Hematopoietic multipotent progenitor cell treated with erythropoietin and hydrocortisone succinate and interleukin-3 and kit ligand, for 17 days (in vitro differentiated cells): ENCODE data around the gene SRSF4.
"Not testable (repeated sequence)": the region's sequence is repeated elsewhere in the genome, so short reads cannot be mapped to it uniquely, and the experiment has no call there.

Experiments
- DNase-seq: peaks from one replicate; pipeline ENCODE4 v3.0.0-alpha.2; 2015; ENCODE audit warnings: low spot score

Gene SRSF4

DNA sequence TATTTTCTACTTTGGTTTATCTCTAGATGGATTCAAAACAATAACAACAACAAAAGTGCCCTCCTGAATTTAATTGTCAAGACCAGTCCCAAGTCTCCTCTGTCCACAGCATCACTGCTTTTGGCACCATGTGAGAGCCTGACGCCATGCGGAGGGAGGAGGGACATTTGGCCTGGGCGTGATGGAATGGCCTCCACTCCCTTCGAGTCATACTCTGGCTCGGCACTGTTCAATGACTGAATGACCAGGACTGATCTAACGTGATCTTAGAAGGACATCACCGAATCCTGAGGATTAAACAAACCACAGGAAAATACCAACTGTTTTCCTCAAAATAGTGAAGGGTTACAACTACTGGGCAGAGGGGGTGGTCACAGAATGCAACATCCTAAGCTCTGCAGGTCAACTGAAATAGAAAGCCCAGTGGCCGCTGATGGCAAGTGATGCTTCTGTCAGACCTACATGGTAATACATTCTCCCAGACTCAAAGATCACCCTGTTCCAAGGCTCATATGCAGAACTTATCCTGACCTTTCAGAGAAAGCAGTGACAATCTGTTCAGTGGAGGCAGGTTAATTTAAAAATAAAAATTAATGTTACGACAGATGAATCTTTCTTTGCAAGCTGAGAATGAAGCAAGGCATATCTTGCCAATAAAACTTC is 19.1 kb downstream of the SRSF4 start:
- no peak for DNase-seq

DNA sequence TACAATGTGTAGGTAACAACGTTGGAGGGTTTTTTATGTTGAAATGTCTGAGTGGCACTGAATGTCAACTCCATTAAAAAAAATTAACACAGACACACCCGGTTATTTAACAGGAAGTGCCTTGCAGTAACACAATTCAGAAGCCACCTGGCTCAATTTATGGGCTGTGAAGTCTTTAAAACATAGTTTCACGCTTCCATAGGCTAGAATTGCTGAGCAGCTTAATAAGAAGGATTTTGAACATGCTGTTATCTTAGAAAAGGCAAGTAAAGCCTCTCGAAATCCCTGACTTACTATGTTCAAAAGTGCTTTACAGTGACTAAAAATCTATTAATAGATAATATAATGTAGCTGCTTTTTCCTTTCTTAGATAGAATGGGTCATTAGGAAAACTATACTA is 19.7 kb downstream of the SRSF4 start:
- no peak for DNase-seq

DNA sequence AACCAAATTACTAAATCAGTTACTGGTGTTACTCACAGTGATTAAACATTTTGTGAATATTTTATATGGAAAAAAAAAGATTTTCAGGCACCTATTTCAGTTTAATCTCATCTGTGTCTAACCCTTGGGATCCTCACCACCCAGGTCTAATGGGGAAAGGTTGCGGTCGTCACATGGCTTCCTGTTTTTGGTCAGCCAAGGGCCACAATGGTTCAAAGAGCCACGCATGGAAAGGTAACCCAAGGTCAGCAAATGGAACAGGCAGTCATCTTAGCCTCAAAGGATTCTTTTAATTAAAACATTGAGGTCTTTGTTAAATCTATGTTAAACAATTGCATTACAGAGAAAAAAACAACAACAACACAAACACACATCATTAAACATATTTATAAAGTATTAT is 21.9 kb downstream of the SRSF4 start:
- no peak for DNase-seq

DNA sequence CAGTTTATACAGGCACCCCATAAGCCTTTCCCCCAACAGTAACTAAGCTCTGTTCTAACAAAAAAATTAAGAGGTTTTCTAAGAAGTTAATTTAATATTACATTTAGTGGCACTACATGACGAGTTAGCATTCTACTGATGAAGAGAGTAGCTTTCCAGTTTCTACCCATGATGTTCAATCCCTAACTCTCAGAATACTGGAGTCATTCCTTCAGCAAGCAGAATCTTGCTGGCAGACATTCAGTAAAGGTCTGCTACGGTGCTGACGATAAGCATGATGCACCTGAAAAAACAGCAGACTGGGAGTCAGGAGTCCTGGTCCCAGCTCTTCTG is 24.5 kb downstream of the SRSF4 start:
- no peak for DNase-seq

DNA sequence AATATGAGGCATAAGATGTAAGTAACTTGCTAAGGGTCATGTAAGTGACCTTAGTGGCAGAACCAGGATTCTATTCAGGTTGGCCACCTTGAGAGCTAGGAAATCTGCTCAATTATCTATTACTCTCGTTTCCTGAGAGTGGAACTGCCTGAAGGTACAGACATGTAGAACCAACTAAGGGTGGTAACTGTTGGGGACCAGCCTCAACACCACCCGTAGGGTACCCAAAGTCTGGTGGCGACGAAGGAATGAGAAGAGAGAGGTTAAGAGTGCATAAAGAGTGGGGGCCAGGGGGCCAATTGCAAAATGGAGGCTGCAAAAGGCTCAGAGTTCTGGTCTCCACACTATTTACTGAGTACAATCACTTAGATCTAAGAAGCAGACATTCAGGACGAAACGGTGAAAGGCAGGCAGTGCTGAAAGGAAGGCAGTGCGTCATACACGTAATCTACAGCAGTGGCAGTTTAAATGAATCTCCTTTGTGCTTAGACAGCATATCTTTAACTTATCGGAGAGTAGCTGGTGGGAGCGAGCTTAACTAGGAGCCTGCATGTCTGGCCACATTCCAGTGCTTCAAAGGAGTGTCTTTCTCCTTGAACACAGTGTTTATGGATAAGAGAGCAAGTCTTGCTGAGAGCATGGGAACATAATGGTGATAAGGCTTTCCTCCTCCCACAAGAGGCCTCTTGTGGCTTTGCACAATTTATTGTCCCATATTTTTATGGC is 25.0 kb downstream of the SRSF4 start:
- peak; percentile 55 for DNase-seq

DNA sequence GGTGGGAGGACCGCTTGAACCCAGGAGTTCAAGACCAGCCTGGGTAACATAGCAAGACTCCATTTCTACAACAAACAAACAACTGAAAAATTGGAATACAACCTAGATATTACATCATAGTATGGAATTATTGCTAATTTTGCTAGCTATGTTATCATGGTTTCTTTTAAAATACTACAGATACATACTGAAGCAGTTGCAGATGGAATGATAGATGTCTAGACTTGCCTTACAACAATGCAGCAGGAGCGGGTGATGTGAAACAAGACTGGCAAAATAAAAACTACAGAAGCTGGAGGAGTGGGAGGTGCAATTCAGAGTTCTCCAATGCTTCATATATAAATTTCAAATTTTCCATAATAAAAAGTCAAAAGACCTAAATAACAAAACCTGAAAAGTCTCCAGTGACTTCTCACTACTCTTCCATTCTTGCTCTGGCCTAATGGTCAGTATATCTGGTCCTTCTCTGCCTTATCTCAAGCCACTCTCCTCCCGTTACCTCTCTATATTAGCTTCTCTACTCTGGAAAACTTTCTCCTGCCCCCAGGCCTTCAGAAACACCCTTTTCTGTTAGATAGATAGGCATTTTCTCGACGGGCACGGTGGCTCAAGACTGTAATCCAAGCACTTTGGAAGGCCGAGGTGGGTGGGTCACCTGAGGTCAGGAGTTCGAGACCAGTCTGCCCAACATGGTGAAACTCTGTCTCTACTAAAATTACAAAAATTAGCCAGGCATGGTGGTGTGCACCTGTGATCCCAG is 29.5 kb downstream of the SRSF4 start:
- DNase-seq: no peak

DNA sequence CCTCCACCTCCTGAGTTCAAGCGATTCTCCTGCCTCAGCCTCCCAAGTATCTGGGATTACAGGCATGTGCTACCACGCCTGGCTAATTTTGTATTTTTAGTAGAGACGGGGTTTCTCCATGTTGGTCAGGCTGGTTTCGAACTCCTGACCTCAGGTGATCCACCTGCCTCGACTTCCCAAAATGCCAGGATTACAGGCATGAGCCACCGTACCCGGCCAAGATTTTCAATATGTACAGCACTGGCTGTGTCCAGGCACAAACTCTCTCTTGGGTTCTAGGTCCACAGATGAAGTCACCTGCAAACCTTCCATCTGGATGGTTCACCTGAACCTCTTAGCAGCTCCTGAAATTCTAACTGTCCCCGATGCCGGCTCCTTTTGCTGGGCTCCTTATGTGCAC is 31.4 kb downstream of the SRSF4 start:
- not testable (repeated sequence) for DNase-seq

DNA sequence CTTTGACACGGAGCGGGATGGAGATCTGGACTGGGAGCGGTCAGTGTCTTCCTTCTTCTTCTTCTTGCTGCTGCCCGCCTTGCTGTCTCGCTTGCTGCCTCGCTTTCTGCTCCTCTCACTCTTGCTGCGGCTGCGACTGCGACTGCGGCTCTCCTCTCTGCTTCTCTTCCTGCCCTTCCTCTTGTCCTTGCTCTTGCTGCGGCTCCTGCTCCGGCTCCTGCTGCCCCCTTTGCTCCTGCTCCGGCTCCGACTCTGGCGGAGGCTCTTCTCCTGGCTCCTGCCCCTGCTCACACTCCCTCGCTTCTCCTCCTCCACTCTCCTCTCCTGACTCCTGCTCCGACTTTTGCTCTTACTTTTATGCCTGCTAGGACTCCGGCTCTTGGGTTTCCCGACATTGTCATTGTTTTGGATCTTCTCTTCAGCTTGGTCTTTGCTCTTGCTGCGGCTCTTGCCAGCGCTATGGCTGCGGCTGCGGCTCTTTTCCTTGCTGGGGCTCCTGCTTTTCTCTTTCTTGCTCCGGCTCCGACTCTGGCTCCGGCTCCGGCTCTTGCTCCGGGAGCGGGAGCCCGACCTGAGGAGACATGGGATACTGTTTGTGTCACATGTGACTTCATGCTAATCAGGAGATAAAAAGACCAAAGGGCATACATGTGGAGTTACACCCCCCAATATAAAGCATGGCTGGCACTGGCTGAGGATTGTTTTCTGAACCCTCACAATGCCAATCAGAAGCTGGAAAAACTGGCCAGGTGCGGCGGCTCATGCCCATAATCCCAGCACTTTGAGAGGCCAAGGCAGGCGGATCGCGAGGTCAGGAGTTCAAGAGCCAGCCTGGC is 32.8 kb downstream of the SRSF4 start:
- DNase-seq: no peak

DNA sequence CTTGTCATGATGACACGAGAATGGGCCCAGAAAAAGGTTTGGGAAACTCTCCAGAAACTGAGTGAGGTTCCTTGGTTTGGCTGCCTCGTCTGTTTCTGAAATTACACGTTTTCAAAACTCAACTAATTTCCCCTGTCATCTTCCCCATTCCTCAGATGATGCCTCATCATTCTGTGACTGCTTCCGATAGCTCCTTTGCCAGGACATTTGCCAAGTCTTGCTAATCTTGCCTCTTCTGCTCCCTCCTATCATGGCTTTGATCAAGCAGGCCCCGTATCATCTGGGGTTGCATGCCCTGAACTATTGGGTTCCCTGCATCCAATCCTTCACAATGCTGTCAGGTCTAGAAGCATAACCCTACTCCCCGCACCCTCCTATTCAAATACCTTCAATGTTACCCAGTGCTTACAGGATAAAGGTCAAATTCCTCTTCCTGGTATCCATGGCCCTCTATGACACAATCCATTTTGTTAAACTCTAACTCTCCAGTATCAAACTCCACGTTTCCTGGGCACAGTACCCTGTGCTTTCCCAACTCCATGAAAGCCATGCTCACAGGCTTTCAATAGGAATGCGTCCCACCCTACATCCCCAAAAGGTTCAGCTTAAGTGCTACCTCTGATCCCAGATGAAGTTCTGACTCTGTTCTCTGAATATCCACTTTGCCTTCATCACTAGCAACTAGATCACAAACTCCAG is 35.8 kb downstream of the SRSF4 start:
- DNase-seq: peak; percentile 61

DNA sequence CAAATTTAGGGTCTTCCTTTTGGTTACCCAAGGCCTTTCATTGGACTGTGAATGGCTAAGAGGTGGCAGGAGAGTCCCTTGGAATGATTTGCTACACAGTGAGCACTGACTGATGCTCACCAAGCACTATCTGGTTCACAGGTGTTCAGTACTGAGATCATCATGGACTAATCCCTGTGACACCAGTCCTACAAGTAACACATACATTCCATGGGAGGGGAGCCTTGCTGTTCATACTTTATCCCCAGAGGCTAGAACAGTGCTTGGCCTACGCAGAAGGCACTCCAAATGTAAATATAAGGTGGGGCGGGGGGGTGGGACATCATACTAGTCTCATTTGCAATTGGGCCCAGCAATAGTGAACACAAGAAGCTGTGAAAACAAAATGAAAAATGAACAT is 37.5 kb downstream of the SRSF4 start:
- DNase-seq: no peak

DNA sequence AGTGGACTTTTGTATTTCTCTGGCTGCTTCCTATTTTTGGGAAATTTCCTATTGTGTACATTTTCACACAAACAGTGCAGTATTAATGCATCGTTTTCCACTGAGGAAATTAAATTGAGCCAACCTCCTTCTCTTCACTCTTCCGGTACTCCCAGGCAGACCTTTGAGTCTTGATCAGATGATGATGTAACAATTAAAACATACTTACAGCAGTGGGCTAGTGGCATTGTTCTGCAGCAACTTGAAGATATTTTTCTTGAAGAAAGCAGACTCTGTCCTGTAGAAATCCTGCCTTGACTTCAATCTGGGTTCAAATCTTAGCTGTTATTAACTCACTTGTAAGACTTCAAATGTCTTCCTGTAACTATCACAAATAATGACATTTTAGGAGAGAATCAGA is 39.0 kb downstream of the SRSF4 start:
- DNase-seq: no peak

DNA sequence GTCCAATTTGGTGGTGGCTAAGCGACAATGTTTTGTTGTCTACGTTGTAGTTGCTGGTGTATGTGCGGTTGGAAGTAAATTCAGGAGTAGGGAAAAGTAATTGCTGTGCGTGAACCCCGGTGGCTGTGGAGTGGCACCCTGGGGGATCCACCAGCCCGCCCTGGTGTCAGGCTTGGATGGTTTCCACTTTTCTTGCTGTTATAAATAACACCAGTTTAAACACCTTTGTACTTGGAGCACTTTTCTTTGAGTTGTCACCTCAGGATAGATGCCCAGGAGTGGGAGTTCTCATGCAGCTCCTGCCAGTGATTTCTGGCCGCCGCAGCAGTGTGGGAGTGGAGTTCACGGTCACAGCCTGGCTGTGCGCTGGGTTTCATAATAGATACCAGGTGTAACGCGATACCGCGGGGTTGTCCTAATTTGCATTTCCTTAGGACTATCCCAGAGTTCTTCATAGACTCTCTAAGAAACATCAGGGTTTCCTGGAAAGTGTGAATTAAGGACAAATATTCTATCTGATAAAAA is 45.2 kb downstream of the SRSF4 start:
- no peak for DNase-seq

DNA sequence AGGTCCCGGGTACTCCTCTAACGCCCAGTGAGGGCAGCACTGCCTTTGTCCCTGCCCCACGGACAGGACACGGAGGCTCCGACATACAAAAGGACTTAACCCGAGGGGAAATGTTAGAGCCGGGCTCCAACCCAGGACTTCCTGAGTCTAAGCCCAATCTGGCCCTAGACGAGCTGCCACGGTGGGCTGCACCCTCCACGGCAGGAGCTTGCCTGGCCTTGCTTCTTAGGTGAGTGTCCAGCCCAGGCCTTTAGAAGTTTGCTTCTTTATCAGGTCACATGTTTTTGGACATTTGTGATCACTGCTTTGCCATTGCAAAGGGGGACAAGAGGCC is 47.0 kb downstream of the SRSF4 start:
- DNase-seq: no peak

DNA sequence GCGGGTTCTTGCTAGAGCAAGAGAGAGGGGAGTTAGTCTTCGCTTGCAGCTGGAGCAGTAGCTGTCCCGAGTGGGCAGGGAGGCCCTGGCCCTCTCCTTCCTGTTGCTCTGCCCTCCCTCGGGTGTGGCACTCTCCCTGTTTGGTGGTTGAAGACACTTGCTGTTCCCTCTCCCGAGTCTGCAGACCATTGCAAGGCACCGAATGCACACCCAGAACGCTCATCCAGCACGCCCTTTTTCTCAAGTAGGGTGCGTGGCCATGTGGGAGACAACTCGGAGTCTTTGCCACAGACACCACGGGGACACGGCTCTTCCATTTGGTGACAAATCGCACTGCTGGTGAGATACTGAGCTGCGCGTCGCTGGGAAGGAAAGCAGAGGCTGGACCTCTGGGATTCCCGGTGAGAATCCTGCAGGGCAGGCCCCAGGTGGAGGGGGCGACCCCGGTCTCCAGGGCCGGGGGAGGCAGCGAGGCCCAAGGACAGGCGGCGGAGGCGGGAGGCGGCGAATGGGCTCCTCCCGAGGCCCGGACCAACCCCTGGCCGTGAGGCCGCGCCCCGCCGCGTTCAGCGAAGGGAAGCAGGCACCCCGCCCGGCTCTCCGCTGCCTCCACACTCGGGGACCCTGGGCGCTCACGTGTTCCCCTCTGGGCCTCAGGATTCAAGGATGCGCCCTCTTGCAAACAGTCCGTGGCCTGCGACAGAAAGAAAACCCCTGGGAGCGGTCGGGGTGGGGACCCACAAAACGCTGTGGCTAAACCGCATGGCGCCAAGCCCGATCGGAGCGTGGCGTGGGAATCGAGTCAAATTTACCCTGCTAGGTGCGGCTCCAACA is 47.6 kb downstream of the SRSF4 start:
- DNase-seq: no peak

DNA sequence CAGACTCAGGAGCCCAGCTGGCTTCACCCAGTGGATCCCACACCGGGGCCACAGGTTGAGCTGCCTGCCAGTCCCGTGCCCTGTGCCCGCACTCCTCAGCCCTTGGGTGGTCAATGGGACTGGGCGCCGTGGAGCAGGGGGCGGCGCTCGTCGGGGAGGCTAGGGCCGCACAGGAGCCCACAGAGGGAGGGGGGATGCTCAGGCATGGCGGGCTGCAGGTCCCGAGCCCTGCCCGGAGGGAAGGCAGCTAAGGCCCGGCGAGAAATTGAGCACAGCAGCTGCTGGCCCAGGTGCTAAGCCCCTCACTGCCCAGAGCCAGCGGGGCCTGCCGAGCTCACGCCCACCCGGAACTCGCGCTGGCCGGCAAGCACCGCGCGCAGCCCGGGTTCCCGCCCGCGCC is 50.6 kb downstream of the SRSF4 start:
- not testable (repeated sequence) for DNase-seq

DNA sequence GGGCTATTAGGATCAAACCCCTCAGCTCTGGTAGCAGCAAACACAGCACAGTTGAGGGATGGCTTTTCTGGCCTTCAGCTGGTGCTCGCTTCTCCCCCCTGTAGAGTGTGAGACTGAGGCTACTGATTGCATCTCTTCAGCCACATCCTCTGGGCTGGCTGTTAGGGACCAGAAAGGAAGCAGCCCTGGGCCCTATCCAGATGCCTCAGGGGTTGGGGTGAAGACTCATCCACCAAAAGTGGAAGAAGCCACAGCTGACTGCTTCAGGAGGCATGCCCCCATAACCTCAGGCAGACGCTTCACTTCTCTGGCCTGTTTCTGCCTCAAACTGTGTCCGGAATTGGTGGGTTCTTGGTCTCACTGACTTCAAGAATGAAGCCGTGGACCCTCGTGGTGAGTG is 51.8 kb downstream of the SRSF4 start:
- no peak for DNase-seq

DNA sequence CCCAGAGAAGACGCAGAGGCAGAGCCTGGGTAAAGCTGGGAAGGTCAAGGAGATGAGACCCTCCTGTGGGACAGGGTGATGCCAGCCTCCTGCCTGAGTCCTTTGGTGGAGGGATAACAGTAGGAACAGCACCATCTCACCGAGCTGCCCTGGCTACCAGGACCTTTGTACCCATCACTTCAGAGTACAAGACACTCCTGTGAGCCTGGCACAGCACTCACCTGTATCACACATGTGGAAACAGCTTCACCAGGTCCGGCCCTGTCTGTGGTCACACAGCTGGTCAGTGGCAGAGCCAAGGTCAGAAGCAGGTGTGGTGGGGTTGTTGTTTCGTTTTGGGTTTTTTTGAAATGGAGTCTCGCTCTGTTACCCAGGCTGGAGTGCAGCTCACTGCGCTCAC is 53.0 kb downstream of the SRSF4 start:
- DNase-seq: no peak

DNA sequence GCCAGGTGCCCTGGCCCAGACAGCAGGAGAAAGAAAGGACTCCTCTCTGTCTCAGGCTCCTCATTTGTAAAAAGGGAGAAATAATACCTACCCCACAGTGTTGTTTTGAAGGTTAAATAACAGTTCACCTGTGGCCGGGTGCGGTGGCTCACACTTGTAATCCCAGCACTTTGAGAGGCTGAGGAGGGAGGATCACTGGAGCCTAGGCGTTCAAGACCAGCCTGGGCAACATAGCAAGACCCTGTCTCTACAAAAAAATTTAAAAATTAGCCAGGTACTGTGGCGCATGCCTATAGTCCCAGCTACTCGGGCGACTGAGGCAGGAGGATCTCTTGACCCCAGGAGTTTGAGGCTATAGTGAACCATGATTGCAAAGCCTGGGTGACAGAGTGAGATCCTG is 55.5 kb downstream of the SRSF4 start:
- DNase-seq: no peak

DNA sequence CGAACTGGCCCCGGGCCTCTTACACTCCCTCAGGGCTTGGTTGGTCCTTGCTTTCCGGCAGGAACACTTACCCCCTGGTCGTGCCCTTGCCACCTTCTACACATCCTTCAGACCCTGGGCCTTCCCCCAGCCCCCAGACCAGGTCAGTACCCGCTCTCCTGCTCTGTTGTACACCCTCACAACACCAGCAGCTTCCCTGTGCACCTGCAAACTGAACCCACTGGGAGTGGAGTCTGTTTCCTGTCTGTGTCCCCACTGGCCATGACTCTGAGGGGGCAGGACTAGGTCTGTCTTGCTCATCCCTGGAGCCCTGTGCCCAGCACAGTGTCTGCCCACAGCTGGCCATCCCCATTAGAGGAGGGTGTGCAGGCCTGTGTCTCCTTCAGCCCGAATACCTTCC is 55.9 kb downstream of the SRSF4 start:
- DNase-seq: no peak

DNA sequence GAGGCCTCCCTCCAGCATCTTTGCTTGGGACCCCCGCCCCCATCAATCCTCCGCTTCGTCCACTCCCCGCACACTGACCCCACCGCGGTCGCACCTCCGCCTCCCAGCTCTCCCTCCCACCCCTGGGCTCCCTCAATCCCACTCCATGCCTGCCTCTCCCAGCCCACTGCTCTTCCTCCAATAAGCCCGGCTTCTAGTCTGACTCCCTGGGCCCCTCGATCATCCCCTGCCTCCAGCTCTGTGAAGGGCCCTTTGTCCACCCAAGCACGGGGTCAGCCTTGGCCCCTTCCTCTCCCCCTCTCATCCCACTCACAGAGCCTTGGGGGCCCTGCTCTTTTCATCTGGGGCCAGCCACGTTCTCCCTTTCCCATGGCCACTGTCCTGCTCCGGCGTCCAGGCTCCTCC is 56.5 kb downstream of the SRSF4 start:
- no peak for DNase-seq
